Measurements from ENCODE around the gene OSBP2.
"Not testable (repeated sequence)": the region's sequence is repeated elsewhere in the genome, so short reads cannot be mapped to it uniquely, and the experiment has no call there.

DNA sequence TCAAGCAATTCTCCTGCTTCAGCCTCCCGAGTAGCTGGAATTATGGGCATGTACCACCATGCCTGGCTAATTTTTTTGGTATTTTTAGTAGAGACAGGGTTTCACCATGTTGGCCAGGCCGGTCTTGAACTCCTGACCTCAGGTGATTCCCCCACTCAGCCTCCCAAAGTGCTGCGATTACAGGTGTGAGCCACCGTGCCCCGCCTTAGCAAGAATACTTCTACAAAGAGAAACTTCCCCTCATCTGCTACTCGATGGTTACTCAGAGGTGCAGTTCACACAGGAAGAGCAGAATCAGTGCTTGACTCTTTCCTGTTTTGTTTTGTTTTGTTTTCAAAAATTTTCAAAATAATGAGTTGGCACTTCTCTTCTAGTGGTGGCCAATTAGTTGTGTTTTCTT is 15.3 kb downstream of the OSBP2 start:
- TF ChIP-seq, protein P1, sequence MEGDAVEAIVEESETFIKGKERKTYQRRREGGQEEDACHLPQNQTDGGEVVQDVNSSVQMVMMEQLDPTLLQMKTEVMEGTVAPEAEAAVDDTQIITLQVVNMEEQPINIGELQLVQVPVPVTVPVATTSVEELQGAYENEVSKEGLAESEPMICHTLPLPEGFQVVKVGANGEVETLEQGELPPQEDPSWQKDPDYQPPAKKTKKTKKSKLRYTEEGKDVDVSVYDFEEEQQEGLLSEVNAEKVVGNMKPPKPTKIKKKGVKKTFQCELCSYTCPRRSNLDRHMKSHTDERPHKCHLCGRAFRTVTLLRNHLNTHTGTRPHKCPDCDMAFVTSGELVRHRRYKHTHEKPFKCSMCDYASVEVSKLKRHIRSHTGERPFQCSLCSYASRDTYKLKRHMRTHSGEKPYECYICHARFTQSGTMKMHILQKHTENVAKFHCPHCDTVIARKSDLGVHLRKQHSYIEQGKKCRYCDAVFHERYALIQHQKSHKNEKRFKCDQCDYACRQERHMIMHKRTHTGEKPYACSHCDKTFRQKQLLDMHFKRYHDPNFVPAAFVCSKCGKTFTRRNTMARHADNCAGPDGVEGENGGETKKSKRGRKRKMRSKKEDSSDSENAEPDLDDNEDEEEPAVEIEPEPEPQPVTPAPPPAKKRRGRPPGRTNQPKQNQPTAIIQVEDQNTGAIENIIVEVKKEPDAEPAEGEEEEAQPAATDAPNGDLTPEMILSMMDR (IDR thresholded peaks at IDR 0.05): not testable (repeated sequence)
- not testable (repeated sequence) for TF ChIP-seq POLR2A (IDR thresholded peaks at IDR 0.05)
